Endothelial cell of umbilical vein (primary cell): ENCODE data around the gene CCP110. TPM values are rescaled to one million over a fixed set of nuclear protein-coding genes. Genes with fewer than 3 reads are reported as not detected.

Experiments used
- BruUV-seq: library from RNA; stranded (reverse); fragments of 400-500 nt; replicated peaks from 2 replicates; lab custom pipeline; 2021; lab: Mats Ljungman, UMichigan
- CTCF ChIA-PET: fragments of 300-600, 350-600 bp; sonication (Branson Sonifier 250); formaldehyde crosslinking; loops from one replicate; lab custom pipeline; 2021; ENCODE audit warnings: antibody characterized with exemption, inconsistent platforms; lab: Charles Lee
- POLR2A ChIA-PET: fragments of 300-600, 350-600 bp; sonication (Branson Sonifier 250); formaldehyde crosslinking; loops from one replicate; lab custom pipeline; 2021; ENCODE audit warnings: antibody characterized with exemption, inconsistent platforms; lab: Charles Lee
- DNase-seq: peaks from one replicate; pipeline ENCODE4 v3.0.0-alpha.2; 2011; ENCODE audit warnings: low read depth, low spot score
- FAIRE-seq: peaks from 2 replicates; lab custom pipeline; 2011; peaks lifted over from hg19 to GRCh38; lab: Jason Lieb, UNC
- H2AFZ ChIP-seq: 2 replicates; pipeline ENCODE4 v1.6.0; 2012; ENCODE audit warnings: low read depth, low read length, control low read depth, inconsistent platforms
- H3K27ac ChIP-seq: 2 replicates; pipeline ENCODE4 v1.5.1; 2011; ENCODE audit warnings: low read depth, mild to moderate bottlenecking, control low read depth, low read length, moderate library complexity; ENCODE audit not compliant: insufficient read depth
- H3K27me3 ChIP-seq, 2 experiments: 2 replicates each; pipeline versions ENCODE4 v1.6.0 to v1.6.1; 2011; ENCODE audit warnings: low read length in 2 of 2, mixed read lengths in 1 of 2; ENCODE audit not compliant: control insufficient read depth in 2 of 2, insufficient read depth in 2 of 2
- H3K36me3 ChIP-seq, 2 experiments: 2 replicates in 1 of 2; 3 replicates in 1 of 2; pipeline ENCODE4 v1.5.1; 2011; ENCODE audit warnings: low read length in 2 of 2, mild to moderate bottlenecking in 1 of 2, moderate library complexity in 1 of 2; ENCODE audit not compliant: control insufficient read depth in 2 of 2, insufficient read depth in 2 of 2; ENCODE audit errors: extremely low read depth in 1 of 2
- H3K4me1 ChIP-seq: 3 replicates; pipeline ENCODE4 v1.5.1; 2011; ENCODE audit warnings: mild to moderate bottlenecking, low read length; ENCODE audit not compliant: control insufficient read depth, insufficient read depth; ENCODE audit errors: extremely low read depth
- H3K4me2 ChIP-seq: 2 replicates; pipeline ENCODE4 v1.6.1; 2011; ENCODE audit warnings: low read length, control low read depth, mixed read lengths; ENCODE audit not compliant: insufficient read depth
- H3K4me3 ChIP-seq, 3 experiments: fragments of 200-600 bp in 1 of 3; sonication (generic), shearing (Covaris generic) in 1 of 3; replicated peaks in 1 of 3; 2 replicates each; pipeline ENCODE4 v1.5.1; 2011 to 2016; ENCODE audit warnings: control low read depth in 3 of 3, low read length in 3 of 3, mild to moderate bottlenecking in 2 of 3, inconsistent platforms in 1 of 3, low read depth in 1 of 3, moderate library complexity in 1 of 3; ENCODE audit not compliant: insufficient read depth in 1 of 3
- H3K79me2 ChIP-seq: 2 replicates; pipeline ENCODE4 v1.6.0; 2012; ENCODE audit warnings: low read length, inconsistent platforms; ENCODE audit not compliant: control insufficient read depth, insufficient read depth
- H3K9ac ChIP-seq: replicated peaks from 2 replicates; pipeline ENCODE3; 2011; ENCODE audit warnings: low read length, control low read depth; ENCODE audit not compliant: insufficient read depth; ENCODE audit errors: extremely low read depth
- H3K9me1 ChIP-seq: replicated peaks from 3 replicates; pipeline ENCODE4 v1.6.0; 2011; ENCODE audit warnings: mild to moderate bottlenecking, low read length; ENCODE audit not compliant: control insufficient read depth, insufficient read depth; ENCODE audit errors: extremely low read depth
- H3K9me3 ChIP-seq: replicated peaks from 2 replicates; pipeline ENCODE4 v1.5.1; 2012; ENCODE audit warnings: low read length, inconsistent platforms; ENCODE audit not compliant: control insufficient read depth, insufficient read depth
- H4K20me1 ChIP-seq: replicated peaks from 2 replicates; pipeline ENCODE3; 2011; ENCODE audit warnings: mild to moderate bottlenecking, low read length; ENCODE audit not compliant: control insufficient read depth, insufficient read depth; ENCODE audit errors: extremely low read depth
- POLR2AphosphoS5 ChIP-seq: IDR thresholded peaks from 2 replicates; pipeline ENCODE4 v1.6.1; 2012; ENCODE audit warnings: low read depth, mild to moderate bottlenecking, control low read depth, low read length, moderate library complexity; ENCODE audit not compliant: insufficient read depth
- dilution Hi-C: fragments of 300-500 bp; cut with MboI; formaldehyde crosslinking; loops from one replicate; pipeline ENCODE4 v1.15.0; 2019; ENCODE audit warnings: low sequenced_read_pairs; ENCODE audit not compliant: extremely low pct_ligation_motif_present
- intact Hi-C: fragments of 100-400 bp; cut with micrococcal nuclease; formaldehyde crosslinking; loops from one replicate; pipeline ENCODE4 v1.10.0; 2022
- polyA plus RNA-seq, 4 experiments: library from polyadenylated mRNA; depleted of rRNA in 3 of 4; stranded (reverse) in 3 of 4; unstranded in 1 of 4; fragments of >200 nt; gene quantifications; 2 replicates each; pipeline versions ENCODE4 v1.2.1 to v1.2.3, GENCODE V29; 2011 to 2012; ENCODE audit warnings: missing spikeins in 1 of 4
- total RNA-seq: library from RNA; stranded (reverse); gene quantifications from 2 replicates; pipeline ENCODE4 v1.2.3, GENCODE V29; 2021
- TF ChIP-seq, protein P1 (sequence below), 2 donors: IDR thresholded peaks; 1 replicate in 1 of 2; 2 replicates in 1 of 2; pipeline ENCODE4 v1.5.1; 2011; ENCODE audit warnings: low read length in 2 of 2, mild to moderate bottlenecking in 2 of 2, moderate library complexity in 2 of 2, control low read depth in 1 of 2, inconsistent platforms in 1 of 2, low read depth in 1 of 2; ENCODE audit not compliant: insufficient read depth in 1 of 2; ENCODE audit errors: extremely low read depth in 1 of 2

The CCP110 gene
- total and polyA plus RNA-seq, 2 donors (not counting 3 experiments of a cell fraction or from before 2014, with no cell fraction given), result 3.7 to 16.5 TPM

- no peaks in the 10 kb centered on the region for H3K9me1 ChIP-seq
- BruUV-seq, result no TSS peak
Observed at GRCh38 chr16:19583665-19584300, 60.0 kb downstream of the CCP110 start.

DNA sequence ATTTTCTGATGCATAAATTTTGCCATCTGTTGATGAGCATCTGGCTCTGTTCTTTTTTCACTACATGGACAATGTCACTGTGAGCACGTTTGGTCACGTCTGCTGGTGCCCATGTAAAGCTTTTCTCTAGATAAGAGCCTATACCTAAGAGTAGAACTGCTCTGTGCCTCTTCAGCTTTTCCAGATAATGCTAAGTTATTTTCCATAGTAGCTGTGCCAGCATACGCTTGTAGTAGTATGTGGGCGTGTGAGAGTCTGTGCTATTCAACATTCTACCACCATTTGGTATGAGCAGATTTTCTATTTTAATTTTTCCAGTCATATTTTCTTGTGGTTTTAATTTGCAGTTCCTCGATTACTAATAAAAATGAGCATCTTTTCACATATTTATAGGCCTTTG is 64.9 kb downstream of the CCP110 start:
- dilution Hi-C loops (no loop called here), intact Hi-C loops (no loop called here)
- ChIA-PET POLR2A (no interaction called here), CTCF (interaction anchor here (1.1 to 2.8 kb wide), 3 partner anchors 296 to 712 kb away, joined by 3 to 11 read pairs (median 4); partner anchors contain the start of gene GPRC5B)
- peaks cover 14% of the 10 kb centered on the region for H3K4me1 ChIP-seq
- DNase-seq (peak; percentile 31), FAIRE-seq (no peak)
- no peaks in the 10 kb centered on the region for H3K9me3 ChIP-seq
- H3K79me2 ChIP-seq, result no peaks in the 10 kb centered on the region
- no peaks in the 10 kb centered on the region for H3K27me3 ChIP-seq
- no peak overlapping the region for H3K4me2 ChIP-seq
- peaks cover 0 to 10% of the 10 kb centered on the region in 2 experiments for H3K36me3 ChIP-seq
- H3K9me1 ChIP-seq, result no peaks in the 10 kb centered on the region
- H3K27ac ChIP-seq, result peak overlapping the region; percentile 73
- H3K4me3 ChIP-seq, result no peak overlapping the region
- H2AFZ ChIP-seq, result no peak overlapping the region
- H4K20me1 ChIP-seq, result no peaks in the 10 kb centered on the region
- no peak for TF ChIP-seq POLR2AphosphoS5
- no peak overlapping the region for H3K9ac ChIP-seq
- BruUV-seq, result no TSS peak

More at GRCh38 chr16:19583665-19584300, 60.0 kb downstream of the CCP110 start:
- Histone ChIP-seq H2AFZ (no peak overlapping the region), H3K4me3 (no peak overlapping the region), H3K9ac (no peak overlapping the region), H4K20me1 (no peaks in the 10 kb centered on the region), H3K27ac (no peak overlapping the region), H3K4me1 (no peaks in the 10 kb centered on the region), H3K4me2 (no peak overlapping the region), H3K9me3 (no peaks in the 10 kb centered on the region), H3K36me3 (peaks cover 12 to 17% of the 10 kb centered on the region in 2 experiments), H3K27me3 (no peaks in the 10 kb centered on the region), H3K79me2 (no peaks in the 10 kb centered on the region)
- FAIRE-seq (peak; percentile 73), DNase-seq (peak; percentile 60)
- intact Hi-C loops, result loop anchor here (1.0 kb wide), 1 partner anchor 303 kb away; no protein-coding TSS in a partner anchor
- dilution Hi-C loops, result no loop called here
- POLR2A ChIA-PET, result no interaction called here
- CTCF ChIA-PET, result interaction anchor here (0.5 to 1.7 kb wide), 59 partner anchors 10 to 801 kb away, joined by 3 to 131 read pairs (median 4); partner anchors contain the start of genes CCP110, GPRC5B, IQCK and KNOP1
- TF ChIP-seq, protein P1, sequence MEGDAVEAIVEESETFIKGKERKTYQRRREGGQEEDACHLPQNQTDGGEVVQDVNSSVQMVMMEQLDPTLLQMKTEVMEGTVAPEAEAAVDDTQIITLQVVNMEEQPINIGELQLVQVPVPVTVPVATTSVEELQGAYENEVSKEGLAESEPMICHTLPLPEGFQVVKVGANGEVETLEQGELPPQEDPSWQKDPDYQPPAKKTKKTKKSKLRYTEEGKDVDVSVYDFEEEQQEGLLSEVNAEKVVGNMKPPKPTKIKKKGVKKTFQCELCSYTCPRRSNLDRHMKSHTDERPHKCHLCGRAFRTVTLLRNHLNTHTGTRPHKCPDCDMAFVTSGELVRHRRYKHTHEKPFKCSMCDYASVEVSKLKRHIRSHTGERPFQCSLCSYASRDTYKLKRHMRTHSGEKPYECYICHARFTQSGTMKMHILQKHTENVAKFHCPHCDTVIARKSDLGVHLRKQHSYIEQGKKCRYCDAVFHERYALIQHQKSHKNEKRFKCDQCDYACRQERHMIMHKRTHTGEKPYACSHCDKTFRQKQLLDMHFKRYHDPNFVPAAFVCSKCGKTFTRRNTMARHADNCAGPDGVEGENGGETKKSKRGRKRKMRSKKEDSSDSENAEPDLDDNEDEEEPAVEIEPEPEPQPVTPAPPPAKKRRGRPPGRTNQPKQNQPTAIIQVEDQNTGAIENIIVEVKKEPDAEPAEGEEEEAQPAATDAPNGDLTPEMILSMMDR (IDR thresholded peaks at IDR 0.05; ENCODE audit: extremely low read depth in 1 of 2, insufficient read depth in 1 of 2, low read depth in 1 of 2, low read length in 2 of 2), result peak; percentile 80 to 81
- TF ChIP-seq POLR2AphosphoS5, result no peak
